GM13977 (cell line): Measurements from ENCODE around the gene ADAP1.
A peak's percentile ranks its signal among the peaks of the same experiment; 100 is the strongest.

Source experiments
- DNase-seq: peaks from one replicate; pipeline ENCODE4 v3.0.0; 2012; ENCODE audit warnings: low spot score
- CTCF ChIP-seq: IDR thresholded peaks from 2 replicates; pipeline ENCODE4 v1.5.1; 2012; ENCODE audit warnings: mild to moderate bottlenecking, control low read depth; ENCODE audit not compliant: insufficient read depth; ENCODE audit errors: extremely low read depth, missing control alignments
- in situ Hi-C: fragments of 300-500 bp; cut with MboI; formaldehyde crosslinking; loops from one replicate; pipeline ENCODE4 v1.12.0; 2022; ENCODE audit warnings: low sequenced_read_pairs, low pct_unique_long_range_greater_than_20kb, mixed read lengths, inconsistent platforms; ENCODE audit not compliant: unreplicated experiment

Gene ADAP1

GRCh38 chr7:996079-996872, 41.8 kb upstream of the ADAP1 start:
- TF ChIP-seq CTCF: no peak

GRCh38 chr7:995571-995970, 41.1 kb upstream of the ADAP1 start:
- TF ChIP-seq CTCF: no peak
- in situ Hi-C loops: loop anchor here (10.0 kb wide), 2 partner anchors 69 to 169 kb away; partner anchors contain the start of gene ZFAND2A
- DNase-seq: no peak

More at GRCh38 chr7:996079-996872, 41.8 kb upstream of the ADAP1 start:
- no peak for DNase-seq
- in situ Hi-C loops: loop anchor here (10.0 kb wide), 2 partner anchors 69 to 169 kb away; partner anchors contain the start of gene ZFAND2A

DNA sequence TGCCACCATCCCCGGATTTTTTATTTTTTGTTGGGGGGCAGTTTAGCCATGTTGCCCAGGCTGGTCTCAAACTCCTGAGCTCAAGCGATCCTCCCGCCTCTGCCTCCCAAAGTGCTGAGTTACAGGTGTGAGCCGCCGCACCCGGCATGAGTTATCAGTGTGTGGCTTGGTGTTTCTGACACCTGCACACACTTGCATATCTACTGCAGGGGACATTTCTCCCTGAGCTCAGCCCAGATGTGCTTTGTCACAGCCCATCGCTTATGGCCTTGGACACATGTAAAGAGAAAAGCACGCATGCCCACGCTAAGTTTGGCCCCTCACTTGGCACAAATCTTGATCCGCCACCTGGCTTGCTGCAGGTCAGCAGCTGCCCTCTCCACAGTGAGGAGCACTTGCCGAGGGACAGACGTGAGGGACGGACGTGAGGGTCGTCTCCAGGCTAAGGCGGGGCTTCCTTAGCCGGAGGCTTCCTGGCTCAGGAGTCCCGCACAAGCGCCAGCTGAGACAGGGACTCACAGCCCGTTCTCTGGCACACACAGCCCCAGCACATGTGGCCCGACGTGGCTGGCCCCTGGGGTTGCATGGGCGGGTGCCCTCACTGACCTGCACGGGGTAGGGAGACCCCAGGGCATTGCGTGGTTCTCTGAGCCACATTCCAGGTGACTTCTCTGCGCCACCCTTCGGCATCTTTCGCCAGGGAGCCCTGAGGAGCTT, 40.3 kb upstream of the ADAP1 start:
- TF ChIP-seq CTCF: no peak
- in situ Hi-C loops: loop anchor here (10.0 kb wide), 2 partner anchors 70 to 170 kb away; partner anchors contain the start of gene ZFAND2A
- no peak for DNase-seq

DNA sequence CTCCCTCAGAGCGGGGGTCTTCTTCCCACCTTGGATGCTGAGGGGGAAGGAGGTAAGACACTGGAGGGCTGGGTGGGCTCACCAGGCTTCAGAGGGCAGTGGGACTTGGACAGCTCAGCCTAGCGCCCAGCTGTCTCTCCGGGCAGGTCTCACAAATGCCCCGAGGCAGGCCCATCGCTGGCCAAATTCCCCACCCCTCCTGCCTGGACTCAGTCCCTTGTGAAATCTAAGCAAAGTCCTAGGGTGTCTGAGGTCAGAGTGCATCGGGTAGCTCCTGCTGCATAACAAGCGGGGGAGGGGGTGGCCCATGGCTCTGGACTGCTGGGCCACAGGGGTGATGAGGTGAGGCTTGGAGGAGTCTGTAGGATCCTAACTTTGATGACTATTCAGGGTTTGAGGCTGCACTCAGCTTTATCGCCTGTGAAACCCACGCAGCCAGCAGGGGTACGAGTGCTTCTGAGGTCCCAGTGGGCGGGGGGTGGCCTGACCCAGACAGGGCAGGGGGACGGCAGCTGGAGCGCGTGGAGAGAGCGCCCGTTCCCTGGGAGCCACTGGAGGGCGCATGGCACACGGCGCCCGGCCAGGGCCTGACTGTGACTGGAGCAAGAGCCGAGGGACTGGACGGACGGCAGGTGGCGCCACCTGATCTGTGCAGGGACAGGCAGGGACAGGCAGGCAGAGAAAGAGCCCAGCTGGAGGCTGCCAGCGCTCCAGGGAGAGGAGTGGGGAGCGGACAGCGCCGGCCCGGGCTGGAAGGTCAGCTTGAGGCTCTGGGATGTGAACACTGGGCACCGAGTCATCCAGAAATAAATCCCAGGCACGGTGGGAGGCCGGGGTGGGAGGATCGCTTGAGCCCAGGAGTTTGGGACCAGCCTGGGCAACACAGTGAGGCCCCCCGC, 38.5 kb upstream of the ADAP1 start:
- peak; percentile 100 for TF ChIP-seq CTCF
- in situ Hi-C loops: loop anchor here (10.0 kb wide), 2 partner anchors 72 to 172 kb away; partner anchors contain the start of gene ZFAND2A
- peak; percentile 94 for DNase-seq

DNA sequence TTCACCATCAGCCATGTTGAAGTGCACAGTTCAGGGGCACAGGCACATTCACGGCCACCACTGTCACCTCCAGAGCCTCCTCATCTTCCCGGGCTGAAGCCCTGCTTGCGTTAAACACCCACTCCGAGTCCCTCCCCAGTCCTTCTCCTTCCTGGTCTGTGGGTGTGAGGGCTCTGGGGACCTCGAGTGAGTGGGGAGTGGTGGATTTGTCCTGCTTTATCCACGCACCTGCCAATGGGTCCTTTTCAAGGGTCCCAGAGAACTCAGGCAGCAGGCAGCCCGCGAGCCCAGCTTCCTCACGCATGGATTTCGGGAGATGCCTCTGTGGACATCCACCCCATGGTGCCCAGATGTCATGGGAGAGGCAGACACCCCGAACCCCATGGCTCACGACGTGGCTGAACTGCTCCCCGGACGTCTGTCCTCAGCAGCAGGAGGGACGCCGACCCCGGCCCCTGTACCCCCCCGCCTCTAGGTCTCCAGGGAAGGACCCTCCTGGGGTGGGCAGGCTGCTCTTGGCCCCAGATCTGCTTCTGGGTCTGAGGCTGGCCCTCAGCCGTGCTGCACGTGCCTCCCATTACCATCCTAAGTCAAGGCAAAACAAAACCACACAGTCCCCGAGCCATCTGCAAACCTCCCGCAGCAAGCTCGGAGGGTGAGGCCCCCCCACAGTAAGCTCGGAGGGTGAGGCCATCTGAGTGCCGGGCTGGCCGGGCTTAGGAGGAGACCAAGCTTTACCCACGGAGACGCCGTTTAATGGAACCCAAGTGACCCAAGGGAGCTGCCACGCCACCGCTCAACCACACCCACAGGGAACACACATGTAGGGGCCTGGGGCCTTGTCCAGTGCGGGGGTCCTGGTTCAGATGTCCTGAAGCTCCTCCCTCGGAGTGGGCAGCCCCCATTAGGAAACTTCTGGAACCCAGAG, 37.5 kb upstream of the ADAP1 start:
- no peak for TF ChIP-seq CTCF
- no peak for DNase-seq
- in situ Hi-C loops: loop anchor here (10.0 kb wide), 2 partner anchors 73 to 173 kb away; partner anchors contain the start of gene ZFAND2A
